SK-N-MC (cell line): ENCODE measurements around the gene ZNF860.

Experiments
- DNase-seq: peaks from one replicate; pipeline ENCODE4 v3.0.0-alpha.2; 2011; ENCODE audit warnings: low read depth, low spot score
- H3K27ac ChIP-seq: fragments of 200-600 bp; sonication (generic); 2 replicates; pipeline ENCODE4 v1.5.1; 2016; ENCODE audit warnings: mixed run types
- H3K36me3 ChIP-seq: fragments of 200-600 bp; sonication (generic); 2 replicates; pipeline ENCODE4 v1.6.1; 2017; ENCODE audit warnings: antibody characterized with exemption, low read length, mixed read lengths; ENCODE audit not compliant: insufficient read depth
- H3K4me3 ChIP-seq: fragments of 200-600 bp; sonication (generic); 2 replicates; pipeline ENCODE4 v1.5.1; 2016
- H3K9ac ChIP-seq: fragments of 200-600 bp; sonication (generic); 2 replicates; pipeline ENCODE4 v1.8.0; 2017; ENCODE audit warnings: mixed run types, mixed read lengths; ENCODE audit not compliant: insufficient read length
- H3K9me3 ChIP-seq: fragments of 200-600 bp; sonication (generic); 2 replicates; pipeline ENCODE4 v1.6.1; 2017; ENCODE audit warnings: low read depth, mild to moderate bottlenecking, antibody characterized with exemption, low read length, moderate library complexity, mixed read lengths
- EZH2 ChIP-seq: fragments of 200-600 bp; sonication (generic); IDR thresholded peaks from one replicate; pipeline ENCODE4 v1.6.1; 2017; ENCODE audit warnings: antibody characterized with exemption
- FOXP2 ChIP-seq: optimal IDR thresholded peaks from 2 replicates; pipeline ENCODE3; 2011; ENCODE audit warnings: mild to moderate bottlenecking, moderate library complexity; ENCODE audit not compliant: insufficient read depth; ENCODE audit errors: extremely low read length, control extremely low read depth
- POLR2AphosphoS5 ChIP-seq: IDR thresholded peaks from 2 replicates; pipeline ENCODE4 v1.6.1; 2012; ENCODE audit warnings: mild to moderate bottlenecking, low read depth, low read length, borderline replicate concordance

Gene ZNF860

DNA sequence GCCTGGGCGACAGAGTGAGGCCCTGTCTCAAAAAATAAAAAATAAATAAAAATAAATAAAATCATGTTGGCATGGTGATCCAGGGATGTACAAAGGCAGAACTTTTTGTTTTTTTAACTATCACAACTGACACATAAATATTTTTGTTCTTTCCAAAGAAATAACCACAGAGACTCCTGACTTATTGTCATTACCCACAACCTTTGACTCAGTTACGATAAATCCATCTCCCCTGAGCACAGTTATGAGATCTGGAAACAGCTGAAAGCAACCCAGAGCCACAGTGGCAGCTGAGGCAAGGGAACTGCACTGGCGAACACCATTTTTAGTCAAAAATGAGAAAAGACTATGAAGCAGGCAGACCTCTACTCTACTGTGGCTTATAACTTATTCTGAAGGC is 24.4 kb upstream of the ZNF860 start:
- TF ChIP-seq EZH2 (no peak), FOXP2 (no peak), POLR2AphosphoS5 (no peak)
- Histone ChIP-seq H3K27ac (no peak overlapping the region), H3K4me3 (no peak overlapping the region)

DNA sequence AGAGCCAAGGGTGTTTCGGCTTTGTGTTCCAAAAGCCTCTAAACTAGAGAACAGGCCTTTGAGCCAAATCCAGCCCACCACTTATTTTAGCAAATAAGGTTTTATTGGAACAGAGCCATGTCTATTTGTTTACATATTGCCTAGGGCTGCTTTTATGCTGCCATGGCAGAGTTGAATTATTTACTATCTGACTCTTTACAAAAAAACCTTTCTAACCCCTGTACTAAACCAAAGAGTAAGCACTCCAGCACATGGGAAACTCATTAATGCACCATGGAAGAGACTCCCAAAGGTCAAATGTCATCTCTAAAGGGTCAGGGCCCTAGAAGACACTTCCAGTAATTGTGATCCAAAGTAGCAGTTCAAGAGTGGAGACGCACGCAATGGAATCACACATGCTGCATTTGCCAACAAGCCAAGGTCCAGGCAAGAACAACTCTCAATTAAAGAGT is 22.8 kb upstream of the ZNF860 start:
- no peak for TF ChIP-seq POLR2AphosphoS5
- TF ChIP-seq EZH2, result no peak
- TF ChIP-seq FOXP2, result no peak
- Histone ChIP-seq H3K36me3 (no peaks in the 10 kb centered on the region), H3K4me3 (no peak overlapping the region), H3K27ac (no peak overlapping the region), H3K9me3 (no peaks in the 10 kb centered on the region), H3K9ac (no peak overlapping the region)
- DNase-seq, result no peak

More for the DNA sequence above, 24.4 kb upstream of the ZNF860 start:
- Histone ChIP-seq H3K9ac (no peak overlapping the region), H3K36me3 (no peaks in the 10 kb centered on the region), H3K9me3 (no peaks in the 10 kb centered on the region)
- no peak for DNase-seq

DNA sequence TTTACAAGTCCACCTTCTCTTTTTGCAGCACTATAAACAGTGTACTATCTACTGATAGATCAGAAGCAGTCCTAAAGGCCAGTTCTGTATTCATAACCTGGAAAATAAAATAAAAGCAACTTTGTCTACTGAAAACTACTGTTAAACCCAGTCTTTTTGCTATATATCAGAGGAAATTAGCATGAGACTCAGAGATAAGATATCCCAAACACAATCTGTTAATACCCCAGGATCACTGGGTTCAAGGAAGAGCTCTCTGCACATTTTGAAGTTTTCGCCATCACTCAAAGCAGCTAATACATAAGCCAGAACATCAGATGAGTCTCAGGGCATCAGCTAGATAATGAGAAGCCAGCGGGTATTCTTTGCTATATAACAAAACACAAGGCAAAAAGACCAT is 22.3 kb upstream of the ZNF860 start:
- no peak for DNase-seq
- no peak overlapping the region for H3K27ac ChIP-seq
- no peak overlapping the region for H3K4me3 ChIP-seq
- no peak overlapping the region for H3K9ac ChIP-seq
- TF ChIP-seq EZH2, result no peak
- no peak for TF ChIP-seq FOXP2
- no peak for TF ChIP-seq POLR2AphosphoS5
- no peaks in the 10 kb centered on the region for H3K36me3 ChIP-seq
- H3K9me3 ChIP-seq, result no peaks in the 10 kb centered on the region

DNA sequence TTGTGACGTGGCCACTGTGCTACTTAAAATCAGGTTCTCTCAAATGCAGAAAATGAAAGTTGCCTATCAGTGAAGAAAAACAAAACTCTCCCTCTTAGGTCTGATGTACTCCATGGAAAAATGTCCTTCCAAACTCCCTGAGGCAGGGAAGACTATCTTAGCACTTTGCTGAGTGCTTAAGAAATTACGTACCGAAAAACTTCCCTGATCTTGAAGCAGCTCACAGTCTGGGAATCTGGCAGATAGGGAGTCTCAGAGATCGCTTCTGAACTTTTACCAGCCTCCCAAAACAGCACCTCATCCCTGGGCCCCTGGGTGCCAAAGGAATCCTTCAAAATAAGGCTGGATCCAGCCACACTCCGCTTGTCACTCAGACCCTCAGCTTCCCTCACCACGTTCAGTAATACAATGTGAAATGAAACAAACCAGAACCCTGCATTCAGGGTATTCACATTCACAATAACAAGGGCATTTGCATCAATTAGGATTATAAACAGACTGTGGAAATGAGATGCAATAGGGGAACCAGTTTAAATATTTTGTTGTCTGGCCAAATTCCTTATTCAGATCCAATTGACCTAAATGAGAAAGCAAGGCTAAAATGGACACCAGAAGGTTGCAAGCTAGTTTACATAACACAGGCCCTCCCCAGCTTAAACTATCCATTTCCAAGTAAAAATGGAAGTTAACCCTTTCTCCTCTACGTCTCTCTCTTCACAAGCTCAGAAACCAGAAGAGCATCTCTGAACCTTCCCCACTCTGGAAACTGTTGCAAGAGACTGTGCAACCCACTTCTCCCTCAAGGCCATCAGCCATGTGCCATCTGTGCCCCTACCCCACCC is 21.4 kb upstream of the ZNF860 start:
- TF ChIP-seq POLR2AphosphoS5 (no peak), EZH2 (no peak), FOXP2 (no peak)
- DNase-seq, result no peak
- no peaks in the 10 kb centered on the region for H3K36me3 ChIP-seq
- no peak overlapping the region for H3K9ac ChIP-seq
- no peak overlapping the region for H3K27ac ChIP-seq
- H3K9me3 ChIP-seq, result no peaks in the 10 kb centered on the region
- H3K4me3 ChIP-seq, result no peak overlapping the region

DNA sequence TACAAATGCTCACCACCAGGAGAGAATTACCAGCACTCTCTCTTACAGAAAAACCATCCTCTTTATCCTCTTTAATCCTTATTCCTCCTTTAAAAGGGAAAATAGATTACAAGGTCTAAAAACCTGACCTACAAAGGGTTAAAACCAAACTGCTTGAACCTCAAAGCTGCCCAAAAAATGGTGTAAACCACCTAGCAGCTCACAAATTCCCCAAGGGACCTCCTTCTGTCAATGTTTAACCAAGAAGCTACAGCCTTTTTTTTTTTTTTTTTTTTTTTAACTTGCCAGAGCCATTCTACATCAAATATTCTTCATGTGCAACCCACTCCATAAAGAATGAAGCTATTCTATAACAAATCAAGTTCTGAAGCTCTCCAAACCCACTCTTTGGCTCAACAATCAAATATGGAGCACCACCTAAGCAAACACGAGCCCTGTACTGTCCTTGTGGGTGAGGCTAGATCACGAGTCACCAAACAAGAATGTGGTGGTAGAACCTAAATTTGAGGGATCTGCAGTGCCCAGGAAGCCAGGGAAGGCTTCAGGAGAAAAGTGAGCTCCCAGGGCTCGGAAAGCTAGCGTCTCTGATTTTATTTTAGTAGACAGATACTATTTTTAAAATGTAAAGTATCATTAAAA is 20.6 kb upstream of the ZNF860 start:
- Histone ChIP-seq H3K9me3 (no peaks in the 10 kb centered on the region), H3K4me3 (no peak overlapping the region), H3K27ac (no peak overlapping the region), H3K36me3 (no peaks in the 10 kb centered on the region), H3K9ac (no peak overlapping the region)
- TF ChIP-seq FOXP2 (no peak), POLR2AphosphoS5 (no peak), EZH2 (no peak)
- no peak for DNase-seq

DNA sequence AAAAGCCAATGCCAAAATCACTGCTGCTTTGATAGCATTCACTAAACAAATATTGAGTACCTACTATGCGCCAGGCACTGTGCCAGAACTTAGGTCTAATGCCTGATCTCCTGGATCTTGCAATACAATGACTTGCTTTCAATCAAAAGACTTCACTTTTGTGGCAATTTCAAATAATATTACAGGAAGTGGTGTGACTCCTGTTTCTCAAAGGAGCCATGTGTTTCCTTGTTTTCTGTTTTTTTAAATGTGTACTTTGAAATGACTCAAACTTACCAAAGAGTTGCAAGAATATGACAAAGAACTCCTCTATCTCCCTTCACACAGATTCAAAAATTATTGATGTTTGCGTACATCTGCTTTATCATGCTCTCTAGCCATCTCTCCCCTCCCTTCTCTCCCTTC is 18.7 kb upstream of the ZNF860 start:
- no peaks in the 10 kb centered on the region for H3K36me3 ChIP-seq
- DNase-seq, result no peak
- H3K27ac ChIP-seq, result no peak overlapping the region
- H3K9me3 ChIP-seq, result no peaks in the 10 kb centered on the region
- H3K9ac ChIP-seq, result no peak overlapping the region
- TF ChIP-seq EZH2 (no peak), FOXP2 (no peak), POLR2AphosphoS5 (no peak)
- no peak overlapping the region for H3K4me3 ChIP-seq

DNA sequence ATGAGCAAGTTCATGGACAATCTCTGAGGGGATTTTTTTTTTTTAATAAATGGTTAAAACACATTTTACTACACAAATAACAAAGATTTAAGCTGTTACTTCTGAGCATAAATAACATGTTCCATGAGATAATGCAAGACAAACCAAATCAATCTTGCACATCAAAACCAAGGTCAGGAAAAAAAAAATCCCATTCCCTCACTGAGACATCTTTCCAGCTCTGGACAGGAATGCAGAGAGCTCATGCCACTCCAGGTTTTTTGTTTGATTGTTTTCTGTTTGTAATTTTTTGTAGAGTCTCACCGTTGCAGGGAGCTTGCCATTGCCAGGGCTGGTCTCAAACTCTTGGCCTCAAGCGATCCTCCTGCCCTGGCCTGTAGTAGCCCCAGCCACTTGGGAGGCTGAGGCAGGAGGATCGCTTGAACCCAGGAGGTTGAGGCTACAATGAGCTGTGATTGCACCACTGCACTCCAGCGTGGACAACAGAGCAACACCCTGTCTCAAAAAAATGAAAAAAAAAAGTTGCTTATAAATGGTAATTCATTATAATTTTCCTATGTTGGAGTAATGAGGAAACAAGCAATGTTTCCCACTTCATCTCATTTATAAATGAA is 14.5 kb upstream of the ZNF860 start:
- TF ChIP-seq FOXP2 (no peak), EZH2 (no peak), POLR2AphosphoS5 (no peak)
- H3K4me3 ChIP-seq, result no peak overlapping the region
- H3K36me3 ChIP-seq, result no peaks in the 10 kb centered on the region
- H3K27ac ChIP-seq, result no peak overlapping the region
- no peak for DNase-seq
- no peaks in the 10 kb centered on the region for H3K9me3 ChIP-seq
- no peak overlapping the region for H3K9ac ChIP-seq

DNA sequence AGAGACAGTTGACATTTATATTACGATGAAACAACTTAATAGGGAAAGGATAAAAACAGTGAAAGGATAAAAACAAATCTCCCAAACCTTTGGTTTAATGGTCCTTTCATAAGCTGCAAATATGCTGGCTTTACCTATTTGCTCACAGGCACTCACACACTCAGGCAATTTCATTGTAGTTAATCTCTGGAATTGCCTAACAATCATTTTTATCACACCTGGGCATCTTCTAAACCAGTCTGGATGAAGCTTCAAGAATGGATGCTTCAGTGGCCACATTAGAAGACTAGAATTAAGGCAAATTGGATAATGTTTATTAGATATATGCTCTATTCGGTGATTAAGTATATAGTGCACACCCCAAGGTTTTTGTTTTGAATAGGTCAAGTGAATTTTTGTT is 14.0 kb upstream of the ZNF860 start:
- H3K27ac ChIP-seq, result no peak overlapping the region
- no peak for DNase-seq
- H3K4me3 ChIP-seq, result no peak overlapping the region
- H3K9ac ChIP-seq, result no peak overlapping the region
- TF ChIP-seq POLR2AphosphoS5, result no peak
- no peaks in the 10 kb centered on the region for H3K36me3 ChIP-seq
- H3K9me3 ChIP-seq, result no peaks in the 10 kb centered on the region
